ENCODE data around the gene GINS1.

Gene GINS1

DNA sequence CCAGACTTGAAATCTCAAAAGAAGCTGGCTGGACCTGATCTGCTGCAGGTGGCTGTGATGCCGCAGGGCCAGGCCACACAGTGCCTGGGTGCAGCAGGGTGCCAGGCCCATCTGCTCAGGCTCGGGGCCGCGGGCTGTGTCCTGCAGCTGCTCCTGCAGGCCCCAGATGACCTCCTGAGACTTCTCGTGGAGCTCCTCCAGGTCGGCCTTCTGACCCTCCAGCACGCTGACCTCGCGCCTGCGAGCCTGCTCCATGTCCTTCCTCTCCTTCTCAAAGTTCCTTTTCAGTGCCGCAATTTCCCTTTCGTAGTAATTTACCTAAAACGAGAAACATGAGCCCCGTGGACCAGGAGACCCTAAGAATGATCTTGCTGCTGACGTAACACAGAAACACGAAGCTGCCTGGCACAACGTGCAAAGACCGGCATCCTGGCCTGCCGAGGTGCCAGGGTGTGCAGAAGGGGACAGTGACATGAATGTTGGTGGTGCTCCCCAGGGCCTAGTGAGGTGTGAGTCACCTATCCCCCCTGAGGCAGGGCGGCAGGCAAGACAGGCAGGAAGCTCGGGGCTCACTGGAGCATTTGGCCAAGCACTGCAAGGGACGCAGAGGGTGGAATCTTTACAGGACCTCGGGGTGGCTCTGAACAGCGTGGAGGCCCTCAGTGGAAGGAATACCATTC is 71.6 kb downstream of the GINS1 start:
- no peak for DNase-seq

DNA sequence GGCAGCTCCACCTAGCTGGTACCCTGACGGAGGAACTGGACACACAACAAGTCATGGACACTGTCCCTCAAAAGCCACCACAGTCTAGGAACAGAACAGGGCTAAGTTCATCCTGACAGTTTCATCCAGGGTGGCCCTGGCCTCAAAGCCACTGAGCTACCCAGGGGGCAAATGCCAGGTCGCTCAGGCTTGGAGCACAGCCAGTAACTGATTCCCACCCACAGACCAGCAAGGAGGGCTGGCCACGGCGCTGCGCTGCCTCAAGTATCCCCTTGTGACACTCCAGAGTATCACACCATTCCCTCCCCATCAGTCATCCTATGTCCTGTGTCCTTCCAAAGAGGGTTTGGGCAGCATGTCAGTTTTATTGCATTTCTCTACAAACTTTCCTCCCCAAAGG is 72.2 kb downstream of the GINS1 start:
- DNase-seq = no peak

DNA sequence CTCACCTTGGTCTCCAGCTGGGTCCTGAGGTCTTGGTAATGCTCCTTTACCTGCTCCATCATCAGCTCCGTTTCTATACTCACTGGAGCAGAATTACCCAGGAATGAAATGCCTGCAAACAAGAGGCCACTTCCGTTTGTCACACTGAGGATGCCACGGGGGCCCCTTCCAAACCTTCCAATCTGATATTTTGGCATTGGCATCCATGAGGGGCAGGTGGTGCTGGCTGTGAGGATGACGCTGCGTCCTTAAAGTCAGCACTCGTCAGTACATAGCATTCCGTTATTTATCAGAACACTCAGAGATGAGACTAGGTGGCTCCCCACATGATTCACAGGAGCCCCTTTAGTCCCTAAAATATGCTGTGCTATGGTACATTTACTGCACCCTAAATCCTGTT is 72.7 kb downstream of the GINS1 start:
- no peak for DNase-seq

DNA sequence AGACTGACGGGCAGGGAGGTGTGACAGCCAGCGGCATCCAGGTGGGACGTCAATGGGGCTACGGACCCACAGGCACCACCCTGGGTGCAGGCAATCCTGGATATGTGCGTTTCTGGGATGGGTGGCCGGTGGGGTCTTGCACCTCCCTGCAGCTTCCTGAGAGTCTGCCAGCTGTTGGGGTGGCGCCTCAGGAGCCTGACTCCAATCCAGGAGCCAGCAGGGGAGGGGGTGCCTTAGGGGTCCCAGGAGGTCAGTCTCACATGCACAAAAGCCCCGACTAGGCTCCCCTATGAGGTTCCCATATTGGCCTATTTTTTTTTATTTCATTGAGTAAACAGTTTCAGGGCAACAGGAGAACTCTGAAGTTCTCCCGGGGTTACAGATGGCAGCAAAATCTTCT is 73.3 kb downstream of the GINS1 start:
- DNase-seq = no peak

DNA sequence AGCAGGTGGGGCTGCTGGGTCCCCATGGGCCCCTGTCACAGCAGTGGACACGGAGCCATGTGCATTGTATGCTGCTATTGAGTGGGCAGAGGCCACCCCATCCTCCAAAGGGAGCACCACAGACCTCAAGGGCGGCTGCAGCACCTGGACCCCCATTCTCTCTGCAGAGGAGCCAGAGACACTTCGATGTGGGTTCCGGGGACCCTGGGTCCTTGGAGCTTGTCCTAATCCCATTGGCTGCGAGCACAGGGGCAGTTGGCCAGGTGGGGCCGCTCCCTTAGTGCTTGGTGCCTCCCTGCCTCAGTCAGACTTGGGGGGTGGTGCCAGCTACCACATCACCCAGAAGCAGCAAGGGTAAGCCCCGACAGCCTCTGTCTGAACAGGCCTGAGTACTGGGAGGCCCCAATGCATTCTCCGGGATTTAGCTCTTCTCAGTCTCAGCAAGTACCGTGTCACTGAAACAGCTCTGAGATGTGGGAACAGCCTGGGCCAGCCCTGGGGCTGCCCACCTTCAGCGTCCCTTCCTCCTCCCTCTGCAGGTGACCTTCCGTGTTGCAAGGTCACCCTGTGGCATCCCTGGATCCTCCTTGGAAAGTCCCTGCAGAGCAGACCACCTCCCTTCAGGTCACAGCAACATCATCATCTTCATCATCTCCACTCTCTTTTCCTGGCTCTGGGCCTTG is 73.9 kb downstream of the GINS1 start:
- DNase-seq = no peak

DNA sequence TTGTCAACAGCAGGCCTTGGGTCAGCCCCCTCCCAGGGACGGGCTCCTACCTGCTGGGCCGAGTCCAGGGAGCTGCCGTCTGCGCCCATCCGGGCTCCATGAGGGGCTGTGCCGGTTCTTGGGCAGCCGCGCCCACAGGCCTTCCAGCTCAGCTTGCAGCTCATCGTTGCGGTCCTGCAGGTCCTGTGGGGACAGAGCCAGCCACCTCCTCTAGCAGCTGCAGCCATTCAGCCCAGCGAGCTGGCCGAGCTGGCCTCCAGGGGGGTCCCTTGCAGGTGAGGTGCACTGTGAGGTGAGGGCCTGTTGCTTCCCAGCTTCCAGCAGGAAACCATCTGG is 74.4 kb downstream of the GINS1 start:
- DNase-seq = no peak

DNA sequence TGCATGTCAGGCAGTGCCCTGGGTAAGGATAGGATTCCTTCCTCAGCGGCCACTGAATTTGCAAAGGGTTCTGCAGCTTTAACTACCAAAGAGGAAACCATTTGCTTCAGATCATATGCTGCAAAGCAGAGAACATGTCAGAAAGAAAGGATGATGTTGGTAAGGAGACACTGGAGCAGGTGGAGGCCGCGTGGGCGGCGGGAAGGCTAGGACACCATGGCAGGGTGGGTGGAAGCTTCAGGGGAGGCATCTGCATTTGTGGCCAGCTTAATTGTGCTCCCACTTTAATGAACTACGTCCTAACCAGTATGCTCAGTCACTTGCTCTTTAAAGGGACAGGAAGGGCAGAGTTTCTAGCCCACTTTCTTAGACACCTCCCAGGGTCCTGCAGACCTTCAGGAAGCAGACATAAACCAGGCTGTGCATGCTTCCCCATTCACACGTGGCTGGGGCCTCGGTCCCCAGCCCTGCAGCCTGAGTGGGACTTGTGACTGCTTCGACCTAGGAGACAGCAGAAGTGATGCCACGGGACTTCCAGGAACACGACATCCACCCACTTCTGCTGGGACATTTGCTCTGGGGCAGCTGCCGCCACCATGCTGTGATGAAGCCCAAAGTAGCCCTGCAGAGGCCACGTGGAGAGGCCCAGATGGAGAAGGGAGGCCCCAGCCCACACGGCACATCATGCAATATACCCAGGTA is 76.1 kb downstream of the GINS1 start:
- no peak for DNase-seq

DNA sequence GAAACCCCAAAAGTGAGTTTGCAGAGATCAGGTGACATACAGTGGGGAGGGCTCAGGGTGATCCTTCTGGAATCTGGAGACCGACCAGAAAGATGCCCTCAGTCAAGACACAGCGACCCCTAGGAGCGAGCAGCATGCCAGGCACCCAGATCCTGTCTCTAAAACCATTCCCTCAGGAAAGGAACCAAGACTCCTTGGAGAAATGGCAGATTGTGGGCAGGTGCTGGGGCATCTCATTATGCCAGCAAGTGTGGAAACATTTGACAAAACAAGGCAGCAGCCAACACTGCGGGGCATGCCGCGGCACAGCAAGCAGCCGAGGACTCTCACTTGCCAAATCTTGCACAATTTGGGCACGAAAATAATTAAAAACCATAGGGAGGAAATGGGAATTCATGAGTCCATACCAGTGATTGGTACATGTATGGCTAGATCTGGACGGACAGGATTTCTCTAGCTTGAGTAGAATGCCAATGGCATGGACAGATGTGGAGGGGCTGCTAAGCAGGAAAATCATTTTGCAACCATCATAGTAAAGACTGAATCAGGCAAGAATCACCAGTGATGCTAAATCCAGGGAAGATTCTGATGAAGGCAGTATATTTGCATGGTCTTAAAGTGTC is 76.9 kb downstream of the GINS1 start:
- no peak for DNase-seq

DNA sequence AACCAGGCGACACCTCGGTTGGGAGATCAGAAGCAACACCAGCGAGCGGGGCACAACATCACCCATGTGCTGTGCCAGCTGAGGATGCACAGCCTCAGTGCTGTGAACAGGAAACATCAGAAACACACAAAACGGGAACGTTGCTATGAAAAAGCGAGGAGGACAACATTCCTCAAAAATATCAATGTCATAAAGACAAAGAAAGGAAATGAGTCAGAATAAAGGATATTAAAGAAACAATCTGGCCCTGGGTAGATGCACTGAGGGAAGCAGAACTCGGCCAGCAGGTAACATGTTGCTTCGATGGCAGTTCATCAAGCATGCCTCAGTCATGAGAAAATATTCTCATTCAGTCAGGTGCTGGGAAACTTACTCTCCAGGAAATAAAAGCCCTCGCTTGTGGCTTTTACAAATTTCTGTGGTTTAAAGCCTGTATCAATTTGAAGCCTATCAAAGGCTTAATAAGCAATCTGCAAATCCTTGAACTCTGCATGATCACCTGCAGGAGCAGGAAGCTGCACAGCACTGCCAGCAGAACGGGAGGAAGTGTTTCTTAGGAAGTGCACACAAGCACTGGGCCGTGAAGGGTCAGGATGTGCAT is 77.5 kb downstream of the GINS1 start:
- no peak for DNase-seq

DNA sequence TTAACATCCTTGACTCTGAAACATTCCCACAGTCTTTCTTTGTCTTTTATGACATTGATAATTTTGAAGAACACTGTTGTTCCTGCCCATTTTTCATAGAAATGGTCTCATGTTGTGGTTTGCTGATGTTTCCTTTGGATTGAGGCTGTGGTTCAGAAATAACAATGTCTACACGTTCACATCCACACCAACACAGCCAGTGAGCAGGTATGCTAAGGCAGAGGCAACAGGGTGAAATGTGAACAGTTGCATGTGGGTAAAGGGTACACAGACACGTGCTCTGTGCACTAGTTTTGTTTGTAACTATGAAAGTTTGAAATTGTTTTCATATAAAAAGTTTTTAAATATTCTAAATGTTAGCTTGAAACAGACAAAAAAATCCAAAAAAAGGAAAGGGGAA is 78.4 kb downstream of the GINS1 start:
- no peak for DNase-seq

DNA sequence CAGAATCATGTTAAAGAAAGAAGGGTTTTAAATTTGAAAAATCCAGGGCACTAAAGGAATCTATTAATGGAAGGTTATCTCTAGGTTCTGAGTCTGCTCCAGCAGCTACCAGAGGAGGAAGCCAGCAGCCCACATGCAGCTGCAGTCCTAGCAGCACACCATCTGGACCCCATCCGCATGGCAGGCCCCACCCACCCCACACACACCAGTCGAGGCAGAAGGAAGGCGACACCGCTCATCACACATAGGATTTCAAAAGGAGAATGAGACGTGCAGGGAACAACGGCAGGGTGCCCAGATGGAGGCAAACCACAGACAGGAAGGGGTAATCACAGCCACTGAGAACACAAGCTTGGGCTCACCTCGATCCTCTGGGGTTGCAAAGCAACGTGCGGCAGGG is 78.9 kb downstream of the GINS1 start:
- no peak for DNase-seq

DNA sequence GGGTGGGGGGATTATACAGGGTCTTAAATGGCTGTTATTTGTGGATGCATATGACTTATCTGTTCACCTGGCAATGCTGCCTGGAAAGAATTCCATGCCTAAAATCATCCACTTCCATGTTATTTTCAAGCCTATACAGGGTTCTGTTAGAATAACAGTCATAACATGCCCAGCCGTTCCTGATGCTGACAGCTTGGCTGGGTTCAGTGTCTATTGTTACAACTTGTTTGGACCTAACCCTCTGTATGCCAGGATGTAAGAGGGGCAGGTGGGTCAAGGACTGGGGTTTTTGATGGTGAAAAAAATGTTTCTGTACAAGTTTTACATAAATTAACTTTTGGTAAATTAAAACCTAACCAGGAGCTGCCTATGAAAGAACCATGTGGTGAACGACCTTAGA is 79.8 kb downstream of the GINS1 start:
- no peak for DNase-seq

DNA sequence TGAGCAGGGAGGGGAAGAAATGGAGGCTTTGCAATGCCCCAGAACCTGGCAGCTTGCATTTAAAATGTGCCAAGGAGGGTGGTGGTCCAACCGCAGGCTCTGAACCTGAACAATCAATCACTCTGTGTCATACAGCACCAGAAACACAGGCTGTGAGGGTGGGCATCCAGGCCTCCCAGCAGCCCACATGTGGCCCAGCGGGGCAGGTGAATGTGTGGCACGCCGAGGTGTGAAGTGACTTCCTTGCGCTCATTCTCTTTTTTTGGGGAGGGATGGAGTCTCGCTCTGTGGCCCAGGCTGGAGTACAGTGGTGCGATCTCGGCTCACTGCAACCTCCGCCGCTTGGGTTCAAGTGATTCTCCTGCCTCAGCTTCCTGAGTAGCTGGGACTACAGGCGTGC is 80.5 kb downstream of the GINS1 start:
- no peak for DNase-seq

DNA sequence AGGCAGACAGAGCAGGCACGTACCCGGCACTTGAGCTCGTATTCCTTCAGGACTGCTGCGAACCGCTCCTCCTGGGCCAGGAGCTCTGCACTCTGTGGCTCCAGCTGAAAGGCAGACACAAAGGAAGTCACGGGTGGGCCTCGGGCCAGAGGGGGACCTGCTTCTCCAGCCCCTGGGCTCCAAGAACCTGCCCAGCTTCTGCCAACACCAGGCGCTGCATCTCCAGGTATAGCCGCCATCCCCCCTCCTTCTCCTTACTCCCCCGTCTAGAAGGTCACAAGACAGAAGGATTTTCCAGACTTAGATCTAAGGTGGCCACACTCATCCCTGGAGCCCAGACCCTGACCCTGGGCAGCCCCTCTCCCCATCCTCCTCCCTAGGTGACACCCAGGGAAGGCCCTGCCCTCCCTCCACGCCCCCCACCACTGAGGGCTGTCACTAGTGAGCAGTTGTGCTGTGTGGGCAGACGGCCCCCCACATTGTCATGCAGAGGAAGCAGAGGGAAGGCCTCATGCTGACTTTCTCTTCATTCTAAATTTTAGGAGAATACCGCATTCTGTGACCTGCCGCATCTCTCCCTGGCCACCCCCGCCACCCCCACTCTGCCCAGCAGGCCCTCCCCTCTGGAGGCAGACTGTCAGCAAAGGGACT is 81.9 kb downstream of the GINS1 start:
- DNase-seq = no peak

DNA sequence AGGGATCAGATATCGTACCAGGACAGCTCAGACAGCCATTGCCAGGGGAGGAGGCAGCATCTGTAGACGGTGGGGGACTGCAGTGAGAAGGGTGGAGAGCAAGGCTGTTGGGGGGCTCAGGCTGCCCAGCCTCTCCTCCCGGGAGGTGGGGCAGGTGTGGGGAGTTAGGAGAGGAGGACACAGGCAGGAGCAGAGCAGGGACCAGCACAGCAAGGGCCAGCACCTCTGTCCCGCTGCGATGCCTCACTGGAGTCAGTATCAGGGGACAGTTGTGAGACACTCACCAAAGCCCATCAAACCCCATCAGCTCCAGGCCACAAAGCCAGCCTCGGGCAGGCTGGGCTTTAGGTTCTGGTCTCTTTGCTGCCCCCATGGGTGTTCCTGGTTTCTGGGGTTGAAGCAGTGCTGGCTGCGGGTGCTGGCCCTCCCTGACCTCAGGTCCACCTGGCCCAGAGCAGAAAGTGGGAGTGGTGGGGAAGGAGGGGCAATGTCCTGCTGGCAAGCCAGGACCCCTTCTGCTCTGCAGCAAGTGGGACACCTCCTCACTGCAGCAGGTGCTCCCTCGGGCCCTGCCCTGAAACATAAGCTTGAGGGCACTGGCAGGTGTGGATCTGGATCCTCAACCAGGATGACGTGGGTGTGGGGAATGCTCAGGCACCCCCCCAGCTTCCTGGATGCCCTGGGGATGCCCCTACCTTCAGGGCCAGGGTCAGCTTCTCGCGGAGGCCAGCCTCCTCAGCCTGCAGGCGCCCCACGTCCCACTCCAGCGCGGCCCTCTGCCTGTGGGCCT is 83.4 kb downstream of the GINS1 start:
- no peak for DNase-seq

DNA sequence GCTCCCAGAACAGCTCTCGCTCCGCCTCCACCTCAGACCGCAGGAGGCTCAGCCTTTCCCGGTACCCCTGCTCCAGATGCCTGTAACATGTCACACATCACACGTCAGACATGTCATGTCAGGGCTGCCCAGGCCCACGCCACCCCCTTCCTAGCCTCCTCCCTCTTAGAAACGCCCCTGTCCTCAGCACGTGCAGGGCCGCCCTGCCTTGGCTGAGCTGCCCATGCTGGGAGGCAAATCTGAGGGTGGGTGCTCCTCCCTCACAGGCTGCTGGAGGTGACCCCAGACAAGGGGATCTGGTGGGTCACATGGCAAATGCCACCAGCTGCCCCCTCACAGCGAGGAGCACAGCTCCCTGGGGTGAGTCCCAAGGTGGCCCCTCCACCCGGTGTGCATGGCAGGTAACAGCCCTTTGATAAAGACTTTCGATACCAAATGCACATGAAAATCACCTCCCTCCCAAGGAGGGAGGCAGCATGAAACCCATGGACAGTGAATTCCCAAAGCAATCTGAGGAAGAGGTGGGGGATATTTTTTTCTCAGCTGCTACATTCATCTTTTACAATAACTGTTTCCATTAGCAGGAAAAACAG is 84.1 kb downstream of the GINS1 start:
- no peak for DNase-seq

DNA sequence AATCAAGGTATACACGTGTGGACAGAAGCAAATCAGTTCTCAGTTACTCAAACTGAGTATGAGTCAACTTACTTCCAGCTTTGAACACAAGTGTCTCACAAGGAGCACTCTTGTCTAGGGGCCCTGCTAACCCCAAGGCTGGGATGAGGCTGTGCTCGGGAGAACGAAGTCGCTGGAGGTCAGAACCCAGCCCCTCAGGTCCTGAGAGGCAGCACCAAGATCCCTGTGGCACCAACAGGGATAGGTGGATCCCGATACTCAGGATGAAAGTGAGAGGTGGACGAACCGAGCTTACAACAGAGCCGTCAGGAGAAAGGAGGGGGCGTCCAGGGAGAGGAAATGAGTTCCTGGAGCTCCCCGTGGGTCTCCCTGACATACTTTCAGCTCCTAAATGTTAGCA is 85.7 kb downstream of the GINS1 start:
- no peak for DNase-seq

DNA sequence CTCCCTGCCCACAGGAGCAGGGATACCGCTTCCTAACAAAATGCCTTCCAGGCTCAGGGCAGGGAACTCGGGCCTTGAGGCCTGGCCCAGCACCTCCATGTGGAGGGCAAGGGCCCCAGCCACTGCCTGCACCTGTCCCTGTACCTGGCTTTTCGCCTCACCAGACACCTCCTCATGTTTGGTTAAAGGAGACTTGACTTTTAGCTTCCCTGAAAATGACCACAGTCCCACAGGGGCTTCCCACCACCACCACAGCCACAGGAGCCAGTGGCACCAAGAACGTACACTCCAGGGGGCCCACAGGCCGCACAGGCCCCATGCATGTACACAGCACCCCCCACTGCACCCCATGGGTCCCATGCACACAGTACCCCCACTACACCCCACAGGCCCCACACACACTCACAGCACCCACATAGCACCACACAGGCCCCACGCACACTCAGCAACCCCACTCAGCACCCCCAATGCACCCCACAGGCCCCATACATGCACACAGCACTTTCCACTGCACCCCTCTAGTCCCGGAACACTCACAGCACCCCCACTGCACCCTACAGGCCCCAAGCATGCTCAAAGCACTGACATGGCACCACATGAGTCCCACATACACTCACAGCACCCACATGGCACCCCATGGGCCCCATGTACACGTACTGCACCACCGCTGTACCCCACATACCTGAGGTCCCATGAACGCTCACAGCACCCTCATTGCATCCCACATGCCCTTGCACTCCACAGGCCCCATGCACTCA is 86.5 kb downstream of the GINS1 start:
- no peak for DNase-seq

DNA sequence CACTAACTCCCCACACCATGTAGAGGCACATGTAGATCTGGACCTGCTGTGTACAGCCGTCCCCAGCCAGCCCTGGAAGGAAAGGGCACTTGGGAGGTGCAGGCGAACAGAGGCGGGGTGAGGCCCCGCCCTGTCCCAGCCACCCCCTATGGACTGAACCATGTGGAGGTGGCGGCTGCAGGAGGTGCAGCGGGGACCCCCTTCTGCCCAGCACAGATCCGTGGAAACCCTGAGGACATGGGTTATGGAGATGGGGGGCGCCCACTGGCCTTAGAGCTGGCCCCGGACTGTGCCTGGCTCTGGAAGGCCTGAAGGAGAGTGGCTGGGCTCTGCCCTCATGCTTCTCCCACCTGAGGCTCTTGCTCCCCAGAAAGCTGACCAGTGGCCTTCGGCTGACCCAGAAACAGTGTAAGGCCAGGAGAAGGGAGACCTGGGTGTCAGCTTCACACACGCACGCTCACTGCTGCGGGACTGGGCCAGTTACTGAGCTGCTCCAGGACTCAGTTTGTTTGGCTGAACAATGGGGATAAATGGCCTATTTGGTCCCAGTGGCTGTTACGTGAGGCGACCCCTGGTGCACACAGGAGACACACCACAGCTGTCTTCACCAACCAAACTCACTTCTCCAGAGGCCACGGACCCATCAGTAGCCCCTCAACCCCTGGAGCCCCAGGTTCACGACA is 87.2 kb downstream of the GINS1 start:
- no peak for DNase-seq

DNA sequence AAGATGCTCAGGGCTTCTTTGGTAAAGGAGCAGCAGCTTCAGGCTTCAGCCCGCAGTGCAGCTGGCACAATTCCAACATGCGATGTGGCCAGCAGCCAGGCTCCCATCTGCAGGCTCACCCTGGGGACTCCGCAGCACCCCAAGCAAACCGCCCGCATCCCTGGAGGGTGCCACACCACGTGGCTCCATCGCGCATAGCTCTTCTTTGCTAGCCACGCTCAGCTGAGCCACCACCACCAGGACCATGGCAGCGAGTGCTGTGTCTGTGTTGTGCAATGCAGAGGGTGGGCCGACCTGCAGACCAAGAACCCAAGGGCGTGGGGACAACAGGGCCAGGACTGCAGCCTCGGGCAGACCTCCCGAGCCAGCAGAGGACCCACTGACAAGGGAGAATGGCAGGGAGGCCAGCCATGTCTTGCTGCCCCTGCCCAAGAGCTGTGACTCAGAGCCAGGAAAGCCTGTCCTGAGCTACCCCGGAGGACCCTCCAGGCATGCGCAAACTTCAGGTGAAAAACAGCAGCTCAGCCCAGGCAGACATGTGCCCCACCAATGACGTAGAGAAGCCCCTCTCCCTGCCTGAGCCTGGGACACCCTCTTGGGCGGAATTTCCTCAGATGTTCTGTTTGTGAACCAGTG is 87.8 kb downstream of the GINS1 start:
- DNase-seq = no peak
